Measurements from ENCODE around the gene NRARP.

GRCh38 chr9:137348769-137349470 lies 46.8 kb upstream of the NRARP start:
- TF ChIP-seq, protein P1, sequence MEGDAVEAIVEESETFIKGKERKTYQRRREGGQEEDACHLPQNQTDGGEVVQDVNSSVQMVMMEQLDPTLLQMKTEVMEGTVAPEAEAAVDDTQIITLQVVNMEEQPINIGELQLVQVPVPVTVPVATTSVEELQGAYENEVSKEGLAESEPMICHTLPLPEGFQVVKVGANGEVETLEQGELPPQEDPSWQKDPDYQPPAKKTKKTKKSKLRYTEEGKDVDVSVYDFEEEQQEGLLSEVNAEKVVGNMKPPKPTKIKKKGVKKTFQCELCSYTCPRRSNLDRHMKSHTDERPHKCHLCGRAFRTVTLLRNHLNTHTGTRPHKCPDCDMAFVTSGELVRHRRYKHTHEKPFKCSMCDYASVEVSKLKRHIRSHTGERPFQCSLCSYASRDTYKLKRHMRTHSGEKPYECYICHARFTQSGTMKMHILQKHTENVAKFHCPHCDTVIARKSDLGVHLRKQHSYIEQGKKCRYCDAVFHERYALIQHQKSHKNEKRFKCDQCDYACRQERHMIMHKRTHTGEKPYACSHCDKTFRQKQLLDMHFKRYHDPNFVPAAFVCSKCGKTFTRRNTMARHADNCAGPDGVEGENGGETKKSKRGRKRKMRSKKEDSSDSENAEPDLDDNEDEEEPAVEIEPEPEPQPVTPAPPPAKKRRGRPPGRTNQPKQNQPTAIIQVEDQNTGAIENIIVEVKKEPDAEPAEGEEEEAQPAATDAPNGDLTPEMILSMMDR (tag by site-specific recombination; IDR thresholded peaks at IDR 0.05), result no peak
- TF ChIP-seq SP2 (tag by site-specific recombination; IDR thresholded peaks at IDR 0.05), result no peak
